Nephron (organoid): ENCODE results near the gene AFF2.

Experiments
- H3K27ac Mint-ChIP-seq, 3 experiments: 2 replicates each; pipeline ENCODE4 v1.8.0; 2020; ENCODE audit warnings: mixed read lengths in 3 of 3, mild to moderate bottlenecking in 2 of 3, moderate library complexity in 1 of 3
- H3K27me3 Mint-ChIP-seq: 2 replicates; pipeline ENCODE4 v1.8.0; 2021; ENCODE audit warnings: low read depth, mild to moderate bottlenecking, moderate library complexity, mixed read lengths
- H3K36me3 Mint-ChIP-seq: 2 replicates; pipeline ENCODE4 v1.8.0; 2020; ENCODE audit warnings: low read depth, mixed read lengths
- H3K4me1 Mint-ChIP-seq: 2 replicates; pipeline ENCODE4 v1.8.0; 2020; ENCODE audit warnings: mixed read lengths
- H3K4me3 Mint-ChIP-seq, 3 experiments: 2 replicates each; pipeline ENCODE4 v1.8.0; 2020; ENCODE audit warnings: mild to moderate bottlenecking in 3 of 3, mixed read lengths in 3 of 3, moderate library complexity in 2 of 3
- H3K9me3 Mint-ChIP-seq: 2 replicates; pipeline ENCODE4 v1.8.0; 2020; ENCODE audit warnings: mixed read lengths
- CTCF ChIP-seq, 3 experiments: fragments of 200-600 bp; sonication (generic); IDR thresholded peaks; one replicate each; pipeline ENCODE4 v1.5.0; 2021; ENCODE audit warnings: antibody characterized with exemption in 3 of 3; ENCODE audit not compliant: unreplicated experiment in 3 of 3

The AFF2 gene

DNA sequence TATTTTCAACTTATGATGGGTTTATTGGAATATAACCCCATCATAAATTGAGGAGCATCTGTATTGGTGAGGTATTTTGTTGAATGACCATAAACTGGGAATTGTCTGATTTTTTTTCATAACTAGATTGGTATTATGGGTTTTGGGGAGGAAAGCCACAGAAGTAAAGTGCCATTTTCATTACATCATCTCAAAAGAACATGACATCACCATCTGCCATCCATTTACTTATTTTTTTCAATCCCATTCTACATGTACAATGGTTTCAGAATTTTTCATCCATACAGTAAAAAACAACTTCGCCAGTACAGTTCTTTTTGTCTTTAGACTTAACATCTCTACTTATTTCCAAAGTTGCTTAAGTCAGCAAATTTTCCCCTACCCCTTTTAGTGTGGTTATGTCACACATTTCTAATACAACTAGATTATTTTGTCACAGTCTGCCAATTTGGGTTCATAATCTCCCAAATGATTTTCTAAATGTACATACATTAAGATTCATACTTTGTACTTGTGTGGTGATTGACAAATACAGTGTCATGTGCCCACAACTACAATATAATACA lies 545.3 kb downstream of the AFF2 start:
- Mint-ChIP-seq H3K27me3 (no peaks in the 10 kb centered on the region), H3K4me1 (no peaks in the 10 kb centered on the region), H3K4me3 (no peak overlapping the region), H3K9me3 (peaks cover 3% of the 10 kb centered on the region), H3K27ac (no peak overlapping the region), H3K36me3 (no peaks in the 10 kb centered on the region)
- no peak for TF ChIP-seq CTCF (IDR thresholded peaks at IDR 0.05; ENCODE audit: unreplicated experiment in 3 of 3)
